ENCODE measurements around the gene TM7SF2.
"Not testable (repeated sequence)": the region's sequence is repeated elsewhere in the genome, so short reads cannot be mapped to it uniquely, and the experiment has no call there.

Gene TM7SF2

GRCh38 chr11:65147352-65148075 lies 35.8 kb downstream of the TM7SF2 start:
- Histone ChIP-seq H3F3A (ENCODE audit: insufficient read depth, low read length) (no peaks in the 10 kb centered on the region), H3K27me3 (replicated peaks; ENCODE audit: insufficient read depth, low read length) (no peaks in the 10 kb centered on the region), H3K9me2 (replicated peaks; ENCODE audit: insufficient read depth, low read length) (no peaks in the 10 kb centered on the region), H3K27ac (ENCODE audit: low read length) (no peak overlapping the region), H3K9ac (ENCODE audit: low read length) (no peak overlapping the region), H3K4me1 (ENCODE audit: low read length) (no peaks in the 10 kb centered on the region), H3K79me2 (ENCODE audit: low read length) (no peaks in the 10 kb centered on the region), H3K4me3 (ENCODE audit: low read length) (no peak overlapping the region), H3K4me2 (ENCODE audit: low read depth, low read length) (no peak overlapping the region), H2AFZ (ENCODE audit: low read length) (no peak overlapping the region), H3K9me3 (replicated peaks; ENCODE audit: insufficient read depth, low read length) (no peaks in the 10 kb centered on the region), H4K20me1 (ENCODE audit: insufficient read depth, low read length) (no peaks in the 10 kb centered on the region), H3K36me3 (replicated peaks; ENCODE audit: insufficient read depth, low read length) (no peaks in the 10 kb centered on the region)
- TF ChIP-seq CTCF (IDR thresholded peaks at IDR 0.05; ENCODE audit: low read length) (no peak), EZH2phosphoT487 (IDR thresholded peaks at IDR 0.05; ENCODE audit: low read length) (no peak), EZH2 (optimal IDR thresholded peaks at IDR 0.05; ENCODE audit: low read depth, low read length) (no peak)
- no peak for DNase-seq

GRCh38 chr11:65148657-65149056 lies 37.0 kb downstream of the TM7SF2 start:
- H3K9me3 ChIP-seq (replicated peaks; ENCODE audit: insufficient read depth, low read length), result no peaks in the 10 kb centered on the region
- H3F3A ChIP-seq (ENCODE audit: insufficient read depth, low read length), result no peaks in the 10 kb centered on the region
- H3K4me3 ChIP-seq (ENCODE audit: low read length), result no peak overlapping the region
- H2AFZ ChIP-seq (ENCODE audit: low read length), result no peak overlapping the region
- H3K79me2 ChIP-seq (ENCODE audit: low read length), result no peaks in the 10 kb centered on the region
- no peaks in the 10 kb centered on the region for H3K9me2 ChIP-seq (replicated peaks; ENCODE audit: insufficient read depth, low read length)
- no peak overlapping the region for H3K27ac ChIP-seq (ENCODE audit: low read length)
- H3K36me3 ChIP-seq (replicated peaks; ENCODE audit: insufficient read depth, low read length), result no peaks in the 10 kb centered on the region
- TF ChIP-seq EZH2phosphoT487 (IDR thresholded peaks at IDR 0.05; ENCODE audit: low read length) (no peak), EZH2 (optimal IDR thresholded peaks at IDR 0.05; ENCODE audit: low read depth, low read length) (no peak), CTCF (IDR thresholded peaks at IDR 0.05; ENCODE audit: low read length) (no peak)
- H3K9ac ChIP-seq (ENCODE audit: low read length), result no peak overlapping the region
- H3K27me3 ChIP-seq (replicated peaks; ENCODE audit: insufficient read depth, low read length), result no peaks in the 10 kb centered on the region
- H3K4me2 ChIP-seq (ENCODE audit: low read depth, low read length), result no peak overlapping the region
- no peaks in the 10 kb centered on the region for H4K20me1 ChIP-seq (ENCODE audit: insufficient read depth, low read length)
- H3K4me1 ChIP-seq (ENCODE audit: low read length), result no peaks in the 10 kb centered on the region
- no peak for DNase-seq

GRCh38 chr11:65150131-65150508 lies 38.4 kb downstream of the TM7SF2 start:
- H3K27ac ChIP-seq (ENCODE audit: low read length); H3K9ac ChIP-seq (ENCODE audit: low read length); H3K4me3 ChIP-seq (ENCODE audit: low read length); DNase-seq; H3F3A ChIP-seq (ENCODE audit: insufficient read depth, low read length); H3K9me2 ChIP-seq (replicated peaks; ENCODE audit: insufficient read depth, low read length); H3K4me1 ChIP-seq (ENCODE audit: low read length); H3K4me2 ChIP-seq (ENCODE audit: low read depth, low read length); H3K79me2 ChIP-seq (ENCODE audit: low read length); H2AFZ ChIP-seq (ENCODE audit: low read length); H3K27me3 ChIP-seq (replicated peaks; ENCODE audit: insufficient read depth, low read length); H3K9me3 ChIP-seq (replicated peaks; ENCODE audit: insufficient read depth, low read length); H3K36me3 ChIP-seq (replicated peaks; ENCODE audit: insufficient read depth, low read length); H4K20me1 ChIP-seq (ENCODE audit: insufficient read depth, low read length): not testable (repeated sequence)

- Histone ChIP-seq H3K4me3 (ENCODE audit: low read length) (no peak overlapping the region), H3K4me1 (ENCODE audit: low read length) (no peaks in the 10 kb centered on the region), H3K27me3 (replicated peaks; ENCODE audit: insufficient read depth, low read length) (no peaks in the 10 kb centered on the region), H4K20me1 (ENCODE audit: insufficient read depth, low read length) (no peaks in the 10 kb centered on the region), H3K27ac (ENCODE audit: low read length) (no peak overlapping the region), H3K9me2 (replicated peaks; ENCODE audit: insufficient read depth, low read length) (no peaks in the 10 kb centered on the region), H2AFZ (ENCODE audit: low read length) (no peak overlapping the region), H3K9me3 (replicated peaks; ENCODE audit: insufficient read depth, low read length) (no peaks in the 10 kb centered on the region), H3K4me2 (ENCODE audit: low read depth, low read length) (no peak overlapping the region), H3K79me2 (ENCODE audit: low read length) (no peaks in the 10 kb centered on the region), H3F3A (ENCODE audit: insufficient read depth, low read length) (no peaks in the 10 kb centered on the region), H3K36me3 (replicated peaks; ENCODE audit: insufficient read depth, low read length) (no peaks in the 10 kb centered on the region), H3K9ac (ENCODE audit: low read length) (no peak overlapping the region)
- DNase-seq, result no peak
- no peak for TF ChIP-seq EZH2 (optimal IDR thresholded peaks at IDR 0.05; ENCODE audit: low read depth, low read length)
- no peak for TF ChIP-seq EZH2phosphoT487 (IDR thresholded peaks at IDR 0.05; ENCODE audit: low read length)
- TF ChIP-seq CTCF (IDR thresholded peaks at IDR 0.05; ENCODE audit: low read length), result no peak
Measured at GRCh38 chr11:65150509-65151299, 39.0 kb downstream of the TM7SF2 start.

Measured in MM.1S (cell line).